NCI-H1105 treated with DMSO at 0.1 percent for 48 hours (cell line): ENCODE data around the gene PXDC1.

ENCODE experiments used
- DNase-seq: peaks from one replicate; lab custom pipeline; 2025; lab: John Stamatoyannopoulos, UW

The PXDC1 gene

DNA sequence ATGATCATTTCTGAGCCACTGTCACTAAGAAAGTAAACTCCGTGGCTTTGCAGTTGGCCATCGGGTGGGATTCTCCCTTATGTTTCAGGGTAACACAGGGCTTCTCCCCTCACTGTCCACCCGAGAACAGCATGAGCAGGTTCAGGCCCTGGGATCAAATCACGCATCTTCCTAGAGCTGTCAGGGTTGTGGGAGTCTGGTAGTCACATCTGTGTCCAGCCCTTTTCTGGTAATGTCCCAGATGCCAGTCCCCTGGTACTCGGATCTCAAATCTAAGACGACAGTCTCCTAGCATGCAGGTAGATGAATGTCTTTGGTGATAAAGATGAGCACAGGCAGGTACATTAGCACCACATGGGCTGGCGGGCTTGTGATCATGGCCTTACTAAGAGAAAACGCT lies 4.8 kb downstream of the PXDC1 start:
- DNase-seq: no peak

DNA sequence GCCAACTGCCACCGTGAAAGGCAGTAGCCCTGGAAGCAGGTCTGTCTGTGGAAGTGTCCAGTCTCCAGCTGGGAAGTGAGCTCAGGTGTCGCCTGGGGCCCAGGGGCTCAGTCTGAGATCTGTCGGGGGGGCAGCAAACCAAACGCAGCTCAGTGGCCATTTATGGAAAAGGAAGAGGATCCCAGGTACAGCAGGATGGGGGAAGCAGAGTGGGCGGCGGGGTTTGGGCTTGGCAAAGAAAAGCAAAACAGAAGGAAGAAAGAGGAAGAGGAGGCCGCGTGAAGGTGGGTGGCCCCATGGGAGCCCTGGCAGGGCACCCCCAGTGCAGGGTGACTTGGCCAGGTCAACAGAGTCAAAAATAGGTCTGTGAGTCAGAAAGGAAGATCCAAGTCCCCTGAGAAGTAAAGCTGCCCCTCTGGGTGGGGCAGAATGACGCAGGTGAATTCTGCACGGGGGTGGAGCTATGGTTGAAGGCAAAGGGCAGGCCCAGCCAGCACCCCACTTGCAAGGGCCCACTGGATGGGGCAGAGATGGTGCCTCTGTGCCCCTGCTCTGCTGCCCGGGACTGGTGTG lies 5.3 kb downstream of the PXDC1 start:
- DNase-seq: no peak

DNA sequence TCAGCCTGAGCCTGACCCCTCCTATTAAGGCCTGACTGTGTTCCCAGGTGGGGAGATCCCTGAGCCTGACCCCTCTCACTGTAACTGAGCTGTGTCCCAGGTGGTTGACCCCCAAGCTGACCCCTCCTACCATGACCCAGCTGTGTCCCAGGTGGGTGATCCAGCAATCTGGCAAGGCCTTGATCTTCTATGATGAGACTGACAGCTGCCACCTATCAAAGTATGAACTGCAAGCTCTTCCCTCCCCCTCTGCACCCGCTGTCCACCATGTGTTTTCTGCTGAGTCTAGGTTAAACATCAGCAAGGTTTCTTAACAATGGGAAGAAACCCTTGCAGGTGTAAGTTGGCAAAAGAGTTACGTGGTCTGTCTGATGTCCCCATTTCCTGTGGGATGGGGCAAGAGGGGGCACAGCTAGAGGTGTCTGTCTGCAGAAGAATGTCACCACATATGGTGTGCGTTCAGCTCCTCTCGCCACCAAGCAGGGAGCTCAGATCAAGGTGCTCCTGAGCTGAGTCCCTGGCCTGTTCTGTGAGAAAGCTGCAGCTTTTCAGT lies 5.9 kb downstream of the PXDC1 start:
- no peak for DNase-seq

DNA sequence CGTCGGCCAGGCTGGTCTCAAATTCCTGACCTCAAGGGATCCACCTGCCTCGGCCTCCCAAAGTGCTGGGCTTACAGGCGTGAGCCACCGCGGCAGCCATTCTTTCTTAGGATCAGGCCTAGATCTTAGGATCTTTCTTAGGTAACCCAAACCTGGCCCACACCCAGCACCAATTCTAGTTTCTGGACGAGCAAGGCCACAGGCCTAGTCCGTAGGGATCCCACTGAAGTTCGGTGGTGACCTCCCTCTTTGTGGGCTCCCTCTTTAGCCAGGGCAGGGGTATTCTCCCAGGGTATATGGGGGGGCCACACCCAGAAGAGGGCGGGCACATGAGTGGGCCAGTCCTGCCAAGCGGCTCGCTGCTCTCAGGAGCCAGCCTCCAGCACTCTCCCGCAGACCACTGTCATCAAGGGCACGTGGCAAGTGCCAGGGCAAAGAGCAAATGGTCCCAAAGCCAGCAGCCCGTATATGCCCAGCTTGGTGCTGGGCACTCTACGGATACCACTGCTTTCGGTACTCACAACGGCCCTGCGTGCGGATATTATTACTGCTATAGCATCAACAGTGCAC lies 6.5 kb downstream of the PXDC1 start:
- no peak for DNase-seq

DNA sequence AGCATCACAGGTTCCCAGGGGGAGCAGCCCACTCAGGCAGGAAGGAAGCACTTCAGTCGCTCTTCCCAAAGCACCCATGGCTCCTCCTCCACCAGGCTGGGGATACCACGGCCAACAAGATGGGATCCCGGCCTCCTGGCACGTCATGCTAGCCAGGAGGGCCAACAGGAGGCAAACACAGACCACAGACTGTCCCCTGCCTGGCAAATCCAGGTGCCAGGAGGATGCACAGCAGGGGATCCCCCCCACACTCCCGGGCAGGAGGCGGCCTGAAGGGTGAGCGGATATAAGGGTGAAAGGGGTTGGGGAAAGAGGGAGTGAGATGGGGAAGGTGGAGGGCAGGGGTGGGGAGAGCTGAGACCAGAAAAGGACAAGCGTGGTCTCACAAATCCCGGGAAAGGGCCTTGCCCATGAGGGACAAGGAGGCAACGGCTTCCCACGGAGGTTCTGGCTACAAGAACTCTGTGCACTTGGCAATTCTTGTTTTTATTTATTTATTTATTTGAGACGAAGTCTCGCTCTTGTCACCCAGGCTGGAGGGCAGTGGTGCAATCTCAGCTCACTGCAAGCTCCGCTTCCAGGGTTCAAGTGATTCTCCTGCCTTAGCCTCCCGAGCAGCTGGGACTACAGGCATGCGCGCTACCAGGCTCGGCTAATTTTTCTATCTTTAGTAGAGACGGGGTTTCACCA lies 7.2 kb downstream of the PXDC1 start:
- DNase-seq: no peak

DNA sequence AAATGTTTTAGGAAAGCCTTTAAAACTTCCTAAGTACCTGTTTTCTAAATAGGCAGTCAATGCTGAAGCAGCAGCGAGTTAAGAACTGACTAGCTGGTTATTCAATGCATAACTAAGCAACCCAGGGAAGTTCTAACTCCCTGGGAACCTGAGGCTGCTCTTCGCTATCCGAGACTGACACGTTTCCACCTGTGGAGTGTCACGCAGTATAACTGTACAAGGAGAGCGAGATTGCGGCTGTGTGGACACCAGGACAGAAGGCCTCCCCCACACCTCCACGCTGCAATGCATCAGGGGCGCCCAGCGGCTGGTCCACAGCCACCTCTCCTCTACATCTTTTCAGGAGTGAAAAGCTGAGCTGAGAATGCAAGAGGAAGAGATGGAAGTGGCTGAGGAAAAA lies 8.0 kb downstream of the PXDC1 start:
- DNase-seq: no peak

DNA sequence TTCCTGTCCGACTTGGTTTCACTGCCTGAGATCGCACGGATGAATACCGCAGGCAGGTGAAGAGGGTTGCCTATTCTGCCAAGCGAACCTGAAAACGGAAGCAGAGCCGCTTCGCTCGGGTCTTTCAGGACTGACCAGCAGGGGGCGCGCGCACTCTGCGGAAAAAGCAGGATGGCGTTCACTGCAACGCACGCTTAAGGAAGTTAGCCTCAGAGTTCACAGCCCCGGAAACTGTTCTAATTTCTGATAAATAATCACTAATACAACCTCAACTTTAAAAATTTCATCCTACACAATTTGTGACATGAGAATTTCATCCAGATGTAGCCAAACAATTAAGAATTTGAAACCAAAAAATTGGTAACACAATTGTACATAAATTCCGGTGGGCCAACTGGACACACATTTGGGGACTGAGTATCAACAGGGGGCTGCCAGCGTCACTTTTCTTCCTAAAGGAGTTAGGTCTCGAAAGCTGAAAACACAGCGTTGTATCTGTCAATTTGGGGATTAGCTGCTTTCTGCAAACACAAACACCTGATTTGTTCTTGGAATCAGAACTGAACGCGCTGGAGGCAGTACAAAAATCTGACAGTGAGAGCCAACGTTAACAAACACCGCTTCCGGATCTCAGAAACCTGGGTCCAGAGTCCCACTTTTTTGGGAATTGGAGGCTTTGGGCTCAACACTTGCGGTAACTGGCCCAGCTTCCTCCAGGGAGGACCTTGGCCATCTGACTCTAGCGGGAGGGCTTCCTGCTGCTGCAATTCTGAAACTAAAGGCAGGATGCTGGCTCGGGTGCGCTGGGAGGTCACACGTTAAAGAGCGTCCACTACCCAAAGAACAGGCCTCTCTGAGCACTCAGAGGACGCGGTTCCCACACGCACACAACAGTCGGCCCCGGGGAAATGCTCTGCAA lies 8.8 kb downstream of the PXDC1 start:
- peak; percentile 76 for DNase-seq

DNA sequence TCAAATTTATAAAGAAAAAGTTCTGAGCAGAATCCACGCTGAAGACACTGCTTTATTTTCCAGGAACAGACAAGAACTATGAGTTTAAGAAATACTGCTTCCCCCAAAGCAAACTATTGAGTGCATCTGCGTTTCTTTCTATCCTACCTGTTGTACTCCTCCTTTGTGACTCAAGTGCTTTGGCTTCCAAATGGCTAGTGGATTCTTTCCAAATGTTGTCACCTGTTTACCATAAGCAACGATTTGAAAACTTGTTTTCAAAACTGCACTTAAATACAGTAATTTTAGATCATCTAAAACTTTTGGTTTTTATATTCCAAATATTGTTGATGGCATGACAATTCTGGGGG lies 9.5 kb downstream of the PXDC1 start:
- peak; percentile 57 for DNase-seq

DNA sequence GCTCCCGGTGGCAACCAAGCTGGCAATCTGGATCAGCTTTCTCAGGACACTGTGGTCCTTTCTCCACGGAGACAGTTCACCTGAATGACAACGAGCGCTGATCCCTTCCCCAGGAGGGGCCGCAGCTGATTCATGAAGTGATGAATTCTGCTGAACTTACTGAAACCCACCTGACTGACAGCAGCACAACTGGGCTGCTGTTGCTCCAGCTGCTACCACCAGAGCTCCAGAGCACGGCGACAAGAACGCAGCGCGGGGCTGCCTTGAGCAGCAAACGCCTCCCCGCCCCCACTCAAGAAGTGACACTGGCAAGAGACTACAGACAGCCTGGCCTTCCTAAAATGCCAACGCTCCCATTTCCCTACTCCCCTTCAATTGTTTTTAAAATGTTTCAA lies 10.0 kb downstream of the PXDC1 start:
- peak; percentile 7 for DNase-seq

DNA sequence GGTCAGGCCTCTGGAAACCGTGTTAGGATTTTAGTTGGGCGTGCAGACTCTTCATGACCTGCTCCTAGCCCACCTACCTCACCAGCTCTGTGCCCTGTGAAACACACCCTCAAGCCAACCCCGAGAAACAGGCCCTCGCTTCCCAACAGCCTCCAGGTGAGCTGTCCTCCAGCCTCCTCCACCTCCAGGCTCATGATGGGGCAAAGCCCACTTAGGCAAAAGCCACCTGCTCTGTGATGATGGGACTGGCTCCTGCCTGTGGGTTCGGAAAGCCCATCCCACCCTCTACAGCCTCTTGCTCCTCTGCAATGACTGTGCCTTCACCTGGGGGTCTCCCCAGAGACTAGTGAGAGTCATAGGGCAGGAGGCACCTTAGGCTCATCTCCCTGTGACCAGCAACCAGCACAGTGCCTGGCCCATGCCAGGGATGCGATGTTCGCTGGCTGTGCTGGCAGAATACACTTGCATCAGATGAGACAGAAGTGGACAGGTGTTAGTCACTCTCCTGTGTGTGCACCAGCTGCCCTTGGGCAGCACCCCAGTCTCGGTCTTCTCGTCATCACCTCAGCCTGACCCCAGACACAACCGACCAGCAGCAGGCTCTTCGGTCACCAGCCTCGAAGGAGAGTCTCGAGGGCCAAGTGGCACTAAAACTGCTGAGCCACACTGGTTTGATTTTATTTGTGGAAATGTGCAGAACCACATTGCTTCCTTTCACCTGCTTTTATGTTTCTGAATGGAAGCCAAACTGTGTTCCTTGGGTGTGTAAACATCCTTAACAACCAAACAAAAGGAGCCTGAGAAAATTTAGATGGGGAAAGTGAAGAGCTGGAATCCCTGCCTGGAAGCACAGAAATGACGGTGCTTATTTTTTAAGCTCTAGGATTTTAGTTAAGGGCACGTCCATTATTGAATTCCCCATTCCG lies 10.7 kb downstream of the PXDC1 start:
- peak; percentile 33 for DNase-seq

DNA sequence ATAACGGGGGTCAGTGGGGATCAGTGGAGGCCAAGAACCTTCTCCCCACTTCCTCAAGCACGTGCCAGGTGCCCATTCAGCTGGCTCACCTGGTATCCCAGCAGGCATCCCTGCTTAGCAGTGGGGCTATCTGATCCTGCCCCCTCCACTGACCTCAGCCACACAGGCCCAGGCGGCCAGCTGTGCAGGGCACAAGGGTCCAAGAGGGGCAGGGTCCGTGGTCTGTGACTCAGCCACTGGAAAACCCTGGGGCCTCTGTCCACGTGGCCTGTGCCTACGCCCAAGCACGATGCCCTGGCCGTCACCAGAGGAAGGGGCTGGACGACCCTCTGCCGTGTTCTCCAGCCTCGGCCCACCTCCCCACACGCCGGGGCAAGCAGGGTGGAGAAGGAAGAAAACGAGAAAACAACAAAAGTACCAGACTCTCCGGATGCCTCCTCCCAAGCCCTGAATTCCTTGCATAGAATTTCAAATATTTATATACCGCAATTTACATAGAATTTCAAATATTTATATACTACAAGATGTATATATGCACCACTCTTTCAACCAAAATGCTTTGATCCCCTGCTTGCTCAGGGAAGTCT lies 12.1 kb downstream of the PXDC1 start:
- DNase-seq: no peak

DNA sequence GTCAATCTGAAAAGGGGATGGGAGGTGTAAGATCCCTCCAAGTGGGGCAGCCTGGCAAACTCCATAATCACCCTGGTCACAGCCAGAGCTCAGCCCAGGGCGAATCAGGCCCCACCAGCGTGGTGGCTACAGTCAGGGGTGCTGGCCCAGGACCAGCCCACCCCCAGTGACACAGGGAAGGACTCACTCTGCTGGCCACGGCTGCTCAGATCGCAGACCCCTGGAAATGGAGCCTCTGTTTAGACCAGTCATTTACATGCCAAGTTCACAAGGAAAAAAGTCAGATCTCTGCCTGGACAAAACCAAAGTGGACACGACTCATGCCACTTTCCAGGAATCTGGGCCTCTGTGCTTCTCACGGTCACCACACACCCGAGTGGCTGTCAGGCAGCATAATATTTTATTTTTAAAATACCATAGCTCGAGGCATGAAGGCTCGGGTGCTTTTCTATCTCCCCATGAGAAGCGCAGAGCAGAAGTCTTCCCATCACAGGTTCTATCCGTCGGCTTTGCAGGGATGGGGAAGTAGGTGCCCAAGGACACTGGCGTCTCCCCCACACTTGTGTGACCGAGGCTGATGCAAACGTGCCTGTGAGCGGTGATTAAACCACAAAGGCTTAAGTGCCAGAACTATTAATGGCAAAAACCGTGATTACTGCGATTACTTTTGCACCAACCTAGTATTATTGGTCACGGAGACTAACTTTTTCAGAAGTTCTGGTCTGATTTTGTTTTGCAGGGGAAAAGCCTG lies 13.0 kb downstream of the PXDC1 start:
- DNase-seq: no peak

DNA sequence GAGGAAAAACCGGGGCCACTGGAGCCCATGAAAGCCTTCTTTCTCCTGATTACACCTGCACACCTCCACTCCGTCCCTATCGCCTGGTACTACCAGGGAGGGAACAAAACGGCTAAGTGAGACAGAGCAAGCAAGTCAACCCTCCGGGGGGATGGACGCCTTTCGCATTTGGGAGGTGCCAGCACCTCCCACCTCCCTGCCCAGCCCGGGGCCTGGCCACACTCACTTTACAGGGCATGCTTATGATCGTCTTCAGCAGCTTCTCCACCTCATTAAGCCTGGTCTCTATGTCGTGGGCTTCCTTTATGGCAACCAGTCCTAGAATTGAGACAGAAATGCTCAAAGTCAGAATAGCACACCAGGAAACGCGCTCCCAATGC lies 13.7 kb downstream of the PXDC1 start:
- DNase-seq: no peak

DNA sequence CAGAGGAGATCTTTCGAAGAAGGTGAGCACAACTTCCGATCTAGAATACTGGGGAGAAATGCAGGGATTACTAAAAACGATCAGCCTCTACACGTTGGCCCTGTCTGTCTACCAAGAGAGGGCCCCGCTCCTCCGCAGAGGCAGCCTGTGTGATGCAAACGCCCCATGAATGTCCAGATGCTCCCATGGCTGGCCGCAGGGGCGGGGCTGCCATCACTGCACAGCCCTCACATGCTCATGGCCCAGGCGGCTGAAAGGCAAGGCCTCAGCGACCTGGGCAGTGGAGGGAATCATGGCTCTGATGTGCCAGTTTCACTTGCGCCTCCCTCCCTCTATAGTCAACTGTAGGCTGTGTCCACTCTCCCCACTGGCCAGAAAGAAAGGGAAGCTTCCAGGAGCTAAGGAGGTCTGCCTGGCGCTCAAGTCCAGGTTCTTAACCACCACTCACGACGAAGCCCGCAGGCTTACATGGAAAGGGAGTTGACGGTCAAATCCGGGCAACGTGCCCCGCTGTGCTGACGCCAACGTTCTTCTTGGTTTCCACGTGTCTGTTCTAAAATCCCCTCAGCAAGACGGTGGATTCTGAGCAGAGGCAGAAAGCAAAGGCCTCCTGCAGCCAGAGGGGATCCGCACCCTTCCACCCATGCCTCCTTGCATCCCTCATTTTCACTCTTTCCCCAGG lies 14.2 kb downstream of the PXDC1 start:
- DNase-seq: no peak

DNA sequence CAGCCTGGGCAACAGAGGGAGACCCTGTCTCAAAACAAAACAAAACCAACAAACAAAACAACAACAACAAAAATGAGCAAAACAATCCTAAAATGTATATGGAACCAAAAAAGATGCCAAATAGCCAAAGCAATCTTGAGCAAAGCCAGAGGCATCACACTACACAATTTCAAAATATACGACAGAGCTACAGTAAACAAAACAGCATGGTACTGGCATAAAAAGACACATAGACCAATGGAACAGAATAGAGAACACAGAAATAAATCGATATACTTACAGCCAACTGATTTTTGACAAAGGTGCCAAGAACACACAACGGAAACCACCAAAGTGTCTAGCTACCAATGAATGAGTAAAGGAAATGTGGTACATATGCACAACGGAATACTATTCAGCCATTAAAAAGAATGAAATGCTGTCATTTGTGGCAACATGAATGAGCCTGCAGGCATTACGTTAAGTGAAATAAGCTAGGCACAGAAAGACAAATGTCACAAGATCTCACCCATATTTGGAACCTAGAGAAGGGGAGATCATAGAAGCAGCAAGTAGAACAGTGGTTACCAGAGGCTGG lies 16.4 kb downstream of the PXDC1 start:
- DNase-seq: no peak

DNA sequence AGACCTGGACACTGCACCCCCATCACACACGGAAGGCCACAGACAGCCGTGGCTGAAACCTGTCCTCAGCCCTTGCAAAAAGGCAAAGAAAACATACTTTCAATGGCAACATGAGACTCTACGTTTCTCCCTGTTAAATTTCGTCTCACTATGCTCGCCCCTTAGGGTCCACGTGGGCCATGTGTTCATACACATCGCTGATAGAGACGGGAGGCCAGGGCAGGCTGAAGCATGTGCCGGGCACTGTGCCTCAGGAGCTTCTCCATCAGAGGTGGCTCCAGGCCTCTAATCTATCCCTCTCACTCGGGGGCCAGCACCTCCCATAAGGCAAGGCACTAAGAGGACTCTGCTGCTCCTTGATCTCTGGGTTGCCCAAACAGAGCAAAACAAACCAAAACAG lies 17.5 kb downstream of the PXDC1 start:
- no peak for DNase-seq

DNA sequence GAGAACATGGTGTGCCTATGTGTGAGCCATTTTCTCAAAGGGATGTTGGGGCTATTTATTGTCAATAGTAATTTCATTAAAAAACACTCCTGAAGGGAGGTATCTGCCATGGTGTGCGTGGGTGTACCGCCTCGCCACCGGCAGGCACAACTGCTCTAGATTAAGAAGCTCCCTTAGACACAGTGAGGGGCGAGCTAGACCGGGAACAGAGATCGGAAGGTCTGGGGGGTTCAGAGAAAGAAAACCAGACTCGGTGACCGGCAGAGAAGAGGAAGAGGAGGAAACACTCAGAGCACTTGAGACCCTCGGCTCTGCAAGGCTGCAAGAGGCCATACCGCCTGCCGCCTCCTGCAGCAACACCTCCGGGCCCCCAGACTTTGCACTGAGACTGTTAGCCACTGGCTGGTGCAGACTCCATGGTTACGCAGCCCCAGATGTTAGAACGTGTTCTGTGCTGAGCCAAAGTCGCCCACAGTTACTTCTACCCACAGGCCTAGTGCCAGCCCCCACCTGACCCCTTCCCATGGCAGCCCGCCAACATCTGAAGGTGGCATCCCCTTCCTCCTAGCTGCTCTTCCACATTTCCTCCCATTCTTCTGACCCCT lies 18.1 kb downstream of the PXDC1 start:
- no peak for DNase-seq

DNA sequence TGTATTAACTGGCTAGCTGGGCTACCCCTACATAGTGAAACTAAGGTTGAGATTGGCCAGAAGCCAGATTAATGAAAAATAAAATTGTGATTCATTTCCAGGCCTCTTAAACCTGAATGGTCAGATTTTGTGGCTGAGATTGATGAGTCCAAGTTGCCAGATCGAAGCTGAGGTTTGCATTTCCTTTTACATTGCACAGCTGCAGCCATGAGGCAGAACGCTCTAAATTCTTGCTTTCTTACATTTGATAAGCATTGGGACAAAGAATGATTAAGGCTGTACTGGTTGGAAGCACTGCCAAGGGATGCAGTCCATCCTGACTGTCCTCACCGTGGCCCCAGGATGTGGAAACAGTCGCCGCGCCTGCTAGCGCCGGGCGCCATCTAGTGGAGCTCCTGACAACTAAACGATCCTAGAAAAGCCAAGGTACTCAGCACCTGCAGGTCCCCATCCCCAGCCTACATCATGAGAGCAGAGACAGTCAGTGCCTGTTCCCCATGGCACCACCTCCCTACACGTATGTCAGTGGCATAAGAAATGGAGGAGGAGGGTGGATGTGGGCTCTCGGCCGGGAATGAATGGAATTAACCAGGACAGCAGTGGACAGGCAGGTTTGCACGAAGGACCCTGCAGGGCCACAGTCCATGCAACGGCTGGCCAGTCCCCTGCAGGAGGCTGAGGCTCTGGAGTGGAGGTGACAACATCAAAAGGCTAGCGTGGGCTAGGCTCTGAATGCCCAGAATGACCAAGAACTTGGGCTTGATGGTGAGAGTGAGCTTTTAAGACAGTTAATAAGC lies 19.0 kb downstream of the PXDC1 start:
- DNase-seq: peak; percentile 85
